ENCODE results near the gene RASA3. TPM values are rescaled to one million over a fixed set of nuclear protein-coding genes. Genes with fewer than 3 reads are reported as not detected.

The RASA3 gene
- total and polyA plus RNA-seq, 2 donors (not counting 3 experiments of a cell fraction or from before 2014, with no cell fraction given): 26.5 to 53.8 TPM

GRCh38 chr13:114032126-114032799 lies 100.2 kb downstream of the RASA3 start:
- H3K4me1 ChIP-seq (ENCODE audit: control insufficient read depth, extremely low read depth, insufficient read depth, low read length): peaks cover 33% of the 10 kb centered on the region
- CTCF ChIA-PET: interaction anchor here (0.6 kb wide), 1 partner anchor 33 kb away, joined by 3 read pairs; no protein-coding TSS in a partner anchor
- H3K4me3 ChIP-seq (replicated peaks in 1 of 3; ENCODE audit: insufficient read depth in 1 of 3, low read depth in 1 of 3, low read length in 3 of 3): no peak overlapping the region
- peak overlapping the region; percentile 20 for H3K9ac ChIP-seq (replicated peaks; ENCODE audit: extremely low read depth, insufficient read depth, low read length)
- no peaks in the 10 kb centered on the region for H3K9me3 ChIP-seq (replicated peaks; ENCODE audit: control insufficient read depth, insufficient read depth, low read length)
- FAIRE-seq: peak; percentile 98
- intact Hi-C loops (cut with micrococcal nuclease): loop anchor here (2.0 to 5.0 kb wide), 2 partner anchors 87 to 195 kb away; no protein-coding TSS in a partner anchor
- dilution Hi-C loops (cut with MboI; ENCODE audit: extremely low pct_ligation_motif_present, low sequenced_read_pairs): no loop called here
- H2AFZ ChIP-seq (ENCODE audit: low read depth, low read length): no peak overlapping the region
- H3K27ac ChIP-seq (ENCODE audit: insufficient read depth, low read depth, low read length): peak overlapping the region; percentile 82
- POLR2A ChIA-PET: no interaction called here
- no peaks in the 10 kb centered on the region for H3K27me3 ChIP-seq (ENCODE audit: control insufficient read depth in 2 of 2, insufficient read depth in 2 of 2, low read length in 2 of 2)
- no peaks in the 10 kb centered on the region for H4K20me1 ChIP-seq (replicated peaks; ENCODE audit: control insufficient read depth, extremely low read depth, insufficient read depth, low read length)
- peaks cover 74% of the 10 kb centered on the region for H3K79me2 ChIP-seq (ENCODE audit: control insufficient read depth, insufficient read depth, low read length)
- TF ChIP-seq JUN (IDR thresholded peaks at IDR 0.05; ENCODE audit: borderline replicate concordance, insufficient read depth, insufficient read length, low read depth): peak; percentile 67
- no peak for TF ChIP-seq EZH2 (IDR thresholded peaks at IDR 0.05; ENCODE audit: borderline replicate concordance, low read depth, low read length, severe bottlenecking)
- TF ChIP-seq CTCF (IDR thresholded peaks at IDR 0.05; ENCODE audit: extremely low read depth in 1 of 2, insufficient read depth in 1 of 2, low read depth in 1 of 2, low read length in 2 of 2): no peak
- no peaks in the 10 kb centered on the region for H3K9me1 ChIP-seq (replicated peaks; ENCODE audit: control insufficient read depth, extremely low read depth, insufficient read depth, low read length)
- peak; percentile 84 for DNase-seq (ENCODE audit: low read depth, low spot score)
- BruUV-seq (replicated peaks): no TSS peak
- no peak overlapping the region for H3K4me2 ChIP-seq (ENCODE audit: insufficient read depth, low read length)
- H3K36me3 ChIP-seq (ENCODE audit: control insufficient read depth in 2 of 2, extremely low read depth in 1 of 2, insufficient read depth in 2 of 2, low read length in 2 of 2): peaks cover 0 to 9% of the 10 kb centered on the region in 2 experiments

DNA sequence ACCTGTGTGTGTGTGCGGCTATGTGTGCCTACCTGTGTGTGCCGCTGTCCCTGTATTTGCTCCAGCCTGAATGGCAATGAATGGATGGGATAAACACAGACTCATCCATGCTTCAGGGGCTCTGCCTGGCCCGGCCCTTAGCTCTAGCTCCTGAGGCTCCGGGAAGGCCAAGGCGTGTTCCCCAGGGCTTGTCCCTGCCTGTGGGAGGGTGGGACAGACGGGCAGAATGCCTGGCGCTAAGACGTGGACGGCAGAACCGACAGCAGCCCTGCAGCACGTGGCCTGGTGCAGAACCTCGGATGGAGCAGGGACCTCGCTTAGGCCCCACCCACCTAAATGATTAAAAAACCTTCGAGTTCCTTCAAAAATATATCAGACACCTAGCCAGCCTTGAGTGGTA lies 100.8 kb downstream of the RASA3 start:
- no peak for FAIRE-seq
- DNase-seq (ENCODE audit: low read depth, low spot score): no peak
- H3K4me3 ChIP-seq (replicated peaks in 1 of 3; ENCODE audit: insufficient read depth in 1 of 3, low read depth in 1 of 3, low read length in 3 of 3): no peak overlapping the region
- H3K9me3 ChIP-seq (replicated peaks; ENCODE audit: control insufficient read depth, insufficient read depth, low read length): no peaks in the 10 kb centered on the region
- dilution Hi-C loops (cut with MboI; ENCODE audit: extremely low pct_ligation_motif_present, low sequenced_read_pairs): no loop called here
- H3K27ac ChIP-seq (ENCODE audit: insufficient read depth, low read depth, low read length): peak overlapping the region; percentile 82
- POLR2A ChIA-PET: no interaction called here
- TF ChIP-seq, protein P1, sequence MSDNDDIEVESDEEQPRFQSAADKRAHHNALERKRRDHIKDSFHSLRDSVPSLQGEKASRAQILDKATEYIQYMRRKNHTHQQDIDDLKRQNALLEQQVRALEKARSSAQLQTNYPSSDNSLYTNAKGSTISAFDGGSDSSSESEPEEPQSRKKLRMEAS (IDR thresholded peaks at IDR 0.05; ENCODE audit: insufficient read depth, insufficient read length): no peak
- no peak for TF ChIP-seq POLR2A (IDR thresholded peaks at IDR 0.05; ENCODE audit: low read depth, low read length)
- no peak for TF ChIP-seq EZH2 (IDR thresholded peaks at IDR 0.05; ENCODE audit: borderline replicate concordance, low read depth, low read length, severe bottlenecking)
- no peak for TF ChIP-seq CTCF (IDR thresholded peaks at IDR 0.05; ENCODE audit: extremely low read depth in 1 of 2, insufficient read depth in 1 of 2, low read depth in 1 of 2, low read length in 2 of 2)
- TF ChIP-seq MYC (IDR thresholded peaks at IDR 0.05; ENCODE audit: low read depth, low read length): no peak
- TF ChIP-seq JUN (IDR thresholded peaks at IDR 0.05; ENCODE audit: borderline replicate concordance, insufficient read depth, insufficient read length, low read depth): no peak
- no peak for TF ChIP-seq FOS (IDR thresholded peaks at IDR 0.05; ENCODE audit: borderline replicate concordance, insufficient read depth, low read length)
- TF ChIP-seq POLR2AphosphoS5 (IDR thresholded peaks at IDR 0.05; ENCODE audit: insufficient read depth, low read depth, low read length): no peak
- no peak for TF ChIP-seq GATA2 (IDR thresholded peaks at IDR 0.05; ENCODE audit: insufficient read depth, insufficient read length, low read depth, low read length)
- no peaks in the 10 kb centered on the region for H3K27me3 ChIP-seq (ENCODE audit: control insufficient read depth in 2 of 2, insufficient read depth in 2 of 2, low read length in 2 of 2)
- no peaks in the 10 kb centered on the region for H3K9me1 ChIP-seq (replicated peaks; ENCODE audit: control insufficient read depth, extremely low read depth, insufficient read depth, low read length)
- H3K79me2 ChIP-seq (ENCODE audit: control insufficient read depth, insufficient read depth, low read length): peaks cover 67% of the 10 kb centered on the region
- peaks cover 0 to 10% of the 10 kb centered on the region in 2 experiments for H3K36me3 ChIP-seq (ENCODE audit: control insufficient read depth in 2 of 2, extremely low read depth in 1 of 2, insufficient read depth in 2 of 2, low read length in 2 of 2)
- CTCF ChIA-PET: no interaction called here
- intact Hi-C loops (cut with micrococcal nuclease): loop anchor here (2.0 to 5.0 kb wide), 2 partner anchors 87 to 196 kb away; no protein-coding TSS in a partner anchor
- H2AFZ ChIP-seq (ENCODE audit: low read depth, low read length): no peak overlapping the region
- no peak overlapping the region for H3K4me2 ChIP-seq (ENCODE audit: insufficient read depth, low read length)
- H3K4me1 ChIP-seq (ENCODE audit: control insufficient read depth, extremely low read depth, insufficient read depth, low read length): peaks cover 37% of the 10 kb centered on the region
- peak overlapping the region; percentile 20 for H3K9ac ChIP-seq (replicated peaks; ENCODE audit: extremely low read depth, insufficient read depth, low read length)
- no peaks in the 10 kb centered on the region for H4K20me1 ChIP-seq (replicated peaks; ENCODE audit: control insufficient read depth, extremely low read depth, insufficient read depth, low read length)
- no TSS peak for BruUV-seq (replicated peaks)

Data from endothelial cell of umbilical vein (primary cell).